Measurements from ENCODE around the gene IGFLR1. TPM values are rescaled to one million over a fixed set of nuclear protein-coding genes. Genes with fewer than 3 reads are reported as not detected.

Gene IGFLR1
- total and polyA plus RNA-seq, 2 of the 8 experiments (the other 6 are each of a cell fraction or from before 2014, with no cell fraction given): 8.4 to 28.9 TPM

DNA sequence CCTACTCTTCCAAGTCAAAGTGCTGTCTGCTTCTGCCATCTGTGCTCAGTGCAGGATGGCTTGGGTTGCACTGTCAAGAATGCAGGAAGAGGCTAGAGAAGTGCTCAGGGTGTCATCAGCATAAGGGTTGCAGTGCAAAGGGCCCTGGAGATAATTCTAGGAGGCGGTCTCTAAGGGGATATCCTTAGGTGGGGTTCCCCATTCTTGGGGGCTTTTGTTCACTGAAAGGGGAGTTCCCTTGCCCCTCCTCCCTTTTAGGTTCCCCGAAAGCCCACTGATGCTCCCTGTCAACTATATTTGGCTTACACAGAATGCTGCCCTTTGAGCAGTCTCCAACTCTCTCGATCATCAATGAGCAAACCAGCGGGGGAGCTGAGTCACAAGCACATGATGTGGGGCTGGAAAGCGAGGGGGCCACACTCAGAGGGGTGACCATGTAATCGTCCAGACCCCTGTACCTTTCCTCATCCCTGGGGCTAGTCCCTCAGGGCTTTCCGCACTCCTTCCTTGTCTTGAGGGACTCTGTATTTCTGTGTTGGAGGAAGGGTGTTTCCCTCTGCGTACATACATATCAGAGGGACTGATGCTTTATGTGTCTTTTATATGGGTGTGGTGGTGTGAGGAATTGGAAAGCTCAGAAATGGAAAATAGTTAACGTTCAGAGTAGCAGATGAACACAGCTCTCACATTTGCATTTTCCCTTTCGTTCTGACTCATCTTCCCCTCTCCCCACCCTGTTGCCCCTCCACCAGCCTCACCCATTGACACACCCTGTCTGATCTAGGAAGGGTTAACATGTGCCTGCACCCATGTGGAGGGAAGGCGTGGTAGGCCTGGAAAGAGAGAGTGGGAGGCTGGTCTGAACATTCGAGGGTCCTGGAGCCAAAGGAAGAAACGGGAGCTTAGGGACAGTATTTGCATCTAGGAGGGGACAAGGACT lies 31.2 kb downstream of the IGFLR1 start:
- H2BK20ac ChIP-seq (ENCODE audit: low read length): no peak overlapping the region

More for the DNA sequence above, 31.2 kb downstream of the IGFLR1 start:
- Histone ChIP-seq H3K4me3 (ENCODE audit: extremely low read depth in 1 of 4, insufficient read depth in 2 of 4, low read depth in 3 of 4, low read length in 4 of 4) (no peak overlapping the region), H2AK5ac (ENCODE audit: low read depth, low read length) (no peak overlapping the region), H4K91ac (replicated peaks; ENCODE audit: insufficient read length, low read length) (no peak overlapping the region), H3K4me2 (ENCODE audit: insufficient read depth in 1 of 2, low read depth in 2 of 2, low read length in 2 of 2) (no peak overlapping the region), H3K4ac (replicated peaks; ENCODE audit: insufficient read length, low read depth, low read length) (no peak overlapping the region), H2BK15ac (ENCODE audit: low read length) (0 out of 2 replicates have a peak overlapping the region, but pooled peaks have one; percentile 61), H3K79me2 (ENCODE audit: control insufficient read depth in 1 of 2, insufficient read depth in 2 of 2, low read length in 2 of 2) (no peaks in the 10 kb centered on the region; a peak in 1 of 4 replicates), H2BK120ac (replicated peaks; ENCODE audit: low read depth, low read length) (no peak overlapping the region), H3K4me1 (replicated peaks in 1 of 4; ENCODE audit: control insufficient read depth in 3 of 4, insufficient read depth in 4 of 4, low read length in 3 of 4) (peaks cover 0 to 26% (median 15%) of the 10 kb centered on the region in 4 experiments; a peak in 6 of 7 replicates), H4K20me1 (replicated peaks in 1 of 2; ENCODE audit: control insufficient read depth in 1 of 2, insufficient read depth in 2 of 2, low read length in 2 of 2) (peaks cover 5% of the 10 kb centered on the region in 2 experiments), H2AFZ (ENCODE audit: low read length) (no peak overlapping the region), H4K5ac (ENCODE audit: insufficient read length, low read depth, low read length) (no peak overlapping the region), H3K56ac (replicated peaks; ENCODE audit: insufficient read length, low read depth, low read length) (no peak overlapping the region), H4K8ac (ENCODE audit: extremely low read depth, insufficient read depth, low read length) (no peak overlapping the region), H3K9ac (replicated peaks in 1 of 4; ENCODE audit: extremely low read depth in 1 of 4, low read depth in 3 of 4, low read length in 3 of 4) (no peak overlapping the region), H3K36me3 (ENCODE audit: control insufficient read depth in 2 of 4, insufficient read depth in 4 of 4, low read length in 3 of 4) (no peaks in the 10 kb centered on the region; a peak in 1 of 8 replicates), H3K27me3 (replicated peaks in 1 of 4; ENCODE audit: control insufficient read depth in 3 of 4, extremely low read depth in 1 of 4, insufficient read depth in 3 of 4, low read length in 3 of 4) (no peaks in the 10 kb centered on the region), H3K23me2 (ENCODE audit: low read depth, low read length) (peaks cover 5% of the 10 kb centered on the region), H3K79me1 (ENCODE audit: low read depth, low read length) (no peaks in the 10 kb centered on the region), H3K9me3 (ENCODE audit: insufficient read depth in 2 of 2, low read depth in 1 of 2, low read length in 1 of 2) (no peaks in the 10 kb centered on the region), H3K18ac (ENCODE audit: extremely low read depth, low read length) (no peak overlapping the region), H3K23ac (ENCODE audit: insufficient read length) (no peak overlapping the region), H3K14ac (ENCODE audit: insufficient read length) (no peak overlapping the region), H2BK12ac (ENCODE audit: low read depth, low read length) (no peak overlapping the region), H3K27ac (ENCODE audit: low read depth, low read length) (no peak overlapping the region; the same call in 1 of the 2 replicates), H2BK5ac (ENCODE audit: low read depth, low read length) (no peak overlapping the region)
- WGBS, 2 experiments (ENCODE audit: extremely low coverage in 1 of 2, insufficient coverage in 1 of 2, insufficient read length in 1 of 2, insufficient replicate concordance in 2 of 2, low coverage in 1 of 2, low lambda C conversion rate in 2 of 2, missing lambda C conversion rate in 1 of 2): 78% methylated on average over 13 of the region's 13 CpGs; no CpG with 5 or more reads in 1 of the 2 experiments
- no peak for TF ChIP-seq POLR2A (IDR thresholded peaks at IDR 0.05; ENCODE audit: control extremely low read depth in 1 of 2, low read depth in 2 of 2, low read length in 2 of 2)
- TF ChIP-seq, protein P1, sequence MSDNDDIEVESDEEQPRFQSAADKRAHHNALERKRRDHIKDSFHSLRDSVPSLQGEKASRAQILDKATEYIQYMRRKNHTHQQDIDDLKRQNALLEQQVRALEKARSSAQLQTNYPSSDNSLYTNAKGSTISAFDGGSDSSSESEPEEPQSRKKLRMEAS (IDR thresholded peaks at IDR 0.05): 0 out of 2 replicates have a peak, but pooled peaks have one; percentile 5
- POLR2A ChIA-PET (ENCODE audit: partially characterized antibody): interaction anchor here (1.0 to 4.9 kb wide), 4 partner anchors 8 to 99 kb away, joined by 3 to 28 read pairs (median 4); partner anchors contain the start of genes HAUS5 and ZBTB32
- FAIRE-seq (no peak), DNase-seq (ENCODE audit: low read depth in 1 of 2, low spot score in 2 of 2) (no peak)
- CTCF ChIA-PET (ENCODE audit: partially characterized antibody): interaction anchor here (1.0 to 6.6 kb wide), 3 partner anchors 9 to 155 kb away, joined by 3 to 105 read pairs (median 5); no protein-coding TSS in a partner anchor

Data from H1 (cell line).